ENCODE data around the gene STXBP4.

DNA sequence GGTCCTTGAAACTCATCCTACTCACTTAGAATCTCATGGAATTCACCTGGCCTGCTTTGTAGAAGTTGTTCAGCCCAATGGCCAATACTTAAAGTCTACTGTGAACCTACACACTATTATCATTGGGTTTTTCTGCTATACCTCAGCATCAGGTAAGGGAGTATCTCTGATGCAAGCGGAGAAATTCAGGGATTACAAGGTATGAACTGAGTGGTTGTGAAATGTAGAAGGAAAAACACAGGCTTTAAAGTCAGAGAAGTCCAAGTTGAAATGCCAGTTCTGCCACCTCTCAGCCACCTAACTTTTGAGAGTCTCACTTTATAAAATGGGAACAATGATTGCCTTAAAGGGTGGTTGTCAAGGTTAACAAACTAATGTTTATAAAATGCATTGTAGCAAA lies 31.1 kb upstream of the STXBP4 start:
- TF ChIP-seq, protein P1, sequence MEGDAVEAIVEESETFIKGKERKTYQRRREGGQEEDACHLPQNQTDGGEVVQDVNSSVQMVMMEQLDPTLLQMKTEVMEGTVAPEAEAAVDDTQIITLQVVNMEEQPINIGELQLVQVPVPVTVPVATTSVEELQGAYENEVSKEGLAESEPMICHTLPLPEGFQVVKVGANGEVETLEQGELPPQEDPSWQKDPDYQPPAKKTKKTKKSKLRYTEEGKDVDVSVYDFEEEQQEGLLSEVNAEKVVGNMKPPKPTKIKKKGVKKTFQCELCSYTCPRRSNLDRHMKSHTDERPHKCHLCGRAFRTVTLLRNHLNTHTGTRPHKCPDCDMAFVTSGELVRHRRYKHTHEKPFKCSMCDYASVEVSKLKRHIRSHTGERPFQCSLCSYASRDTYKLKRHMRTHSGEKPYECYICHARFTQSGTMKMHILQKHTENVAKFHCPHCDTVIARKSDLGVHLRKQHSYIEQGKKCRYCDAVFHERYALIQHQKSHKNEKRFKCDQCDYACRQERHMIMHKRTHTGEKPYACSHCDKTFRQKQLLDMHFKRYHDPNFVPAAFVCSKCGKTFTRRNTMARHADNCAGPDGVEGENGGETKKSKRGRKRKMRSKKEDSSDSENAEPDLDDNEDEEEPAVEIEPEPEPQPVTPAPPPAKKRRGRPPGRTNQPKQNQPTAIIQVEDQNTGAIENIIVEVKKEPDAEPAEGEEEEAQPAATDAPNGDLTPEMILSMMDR (conservative IDR thresholded peaks at IDR 0.05): no peak
- TF ChIP-seq EZH2 (IDR thresholded peaks at IDR 0.05; ENCODE audit: low read depth): no peak
